CD4-positive, alpha-beta memory T cell (primary cell): ENCODE results near the gene RALB. TPM values are rescaled to one million over a fixed set of nuclear protein-coding genes. Genes with fewer than 3 reads are reported as not detected.

ENCODE experiments used
- CTCF ChIA-PET: fragments of 350-600 bp; sonication (Branson Sonifier 250); formaldehyde crosslinking; loops from one replicate; lab custom pipeline; 2021; ENCODE audit warnings: inconsistent platforms; ENCODE audit not compliant: partially characterized antibody; lab: Charles Lee
- POLR2A ChIA-PET: fragments of 350-600 bp; sonication (Branson Sonifier 250); formaldehyde crosslinking; loops from one replicate; lab custom pipeline; 2021; ENCODE audit not compliant: partially characterized antibody; lab: Charles Lee
- DNase-seq, 5 donors: peaks; one replicate each; pipeline versions ENCODE4 v3.0.0 to v3.0.0-alpha.2; 2020 to 2022; ENCODE audit warnings: mixed read lengths in 1 of 5
- H3K27ac ChIP-seq: one replicate; pipeline ENCODE4 v1.7.0; 2013; ENCODE audit warnings: low read depth, low read length
- H3K27me3 ChIP-seq: 2 replicates; pipeline ENCODE4 v1.7.0; 2013; ENCODE audit warnings: mild to moderate bottlenecking, low read length, moderate library complexity; ENCODE audit not compliant: insufficient read depth
- H3K36me3 ChIP-seq: 2 replicates; pipeline ENCODE4 v1.7.0; 2013; ENCODE audit warnings: mild to moderate bottlenecking, low read length, moderate library complexity; ENCODE audit not compliant: insufficient read depth
- H3K4me1 ChIP-seq: 2 replicates; pipeline ENCODE4 v1.7.0; 2013; ENCODE audit warnings: mild to moderate bottlenecking, low read length, moderate library complexity; ENCODE audit not compliant: insufficient read depth
- H3K4me3 ChIP-seq, 2 donors: one replicate each; pipeline ENCODE4 v1.7.0; 2013; ENCODE audit warnings: low read length in 2 of 2, mild to moderate bottlenecking in 1 of 2
- H3K9me3 ChIP-seq, 2 donors: one replicate each; pipeline ENCODE4 v1.7.0; 2013; ENCODE audit warnings: low read length in 2 of 2, control low read depth in 1 of 2; ENCODE audit not compliant: control insufficient read depth in 1 of 2
- H3K27ac Mint-ChIP-seq, 7 donors: one replicate each; pipeline ENCODE4 v1.8.0; 2020 to 2021; ENCODE audit warnings: mixed read lengths in 7 of 7, mild to moderate bottlenecking in 6 of 7, inconsistent platforms in 3 of 7, moderate library complexity in 3 of 7
- H3K27me3 Mint-ChIP-seq, 2 donors: one replicate each; pipeline ENCODE4 v1.8.0; 2020 to 2021; ENCODE audit warnings: mixed read lengths in 2 of 2
- H3K36me3 Mint-ChIP-seq, 2 donors: one replicate each; pipeline ENCODE4 v1.8.0; 2020 to 2021; ENCODE audit warnings: mixed read lengths in 2 of 2, inconsistent platforms in 1 of 2, mild to moderate bottlenecking in 1 of 2
- H3K4me1 Mint-ChIP-seq, 4 donors: one replicate each; pipeline ENCODE4 v1.8.0; 2020 to 2021; ENCODE audit warnings: mixed read lengths in 4 of 4, mild to moderate bottlenecking in 1 of 4
- H3K4me3 Mint-ChIP-seq, 8 donors: one replicate each; pipeline ENCODE4 v1.8.0; 2020 to 2021; ENCODE audit warnings: mixed read lengths in 8 of 8, mild to moderate bottlenecking in 7 of 8, moderate library complexity in 6 of 8, inconsistent platforms in 3 of 8
- H3K9me3 Mint-ChIP-seq, 8 donors: one replicate each; pipeline ENCODE4 v1.8.0; 2020 to 2021; ENCODE audit warnings: mixed read lengths in 8 of 8, mild to moderate bottlenecking in 5 of 8, inconsistent platforms in 3 of 8, moderate library complexity in 1 of 8
- intact Hi-C: fragments of 100-400 bp; cut with micrococcal nuclease; formaldehyde crosslinking; loops from one replicate; pipeline ENCODE4 v1.15.1; 2023
- polyA plus RNA-seq, 2 donors: library from polyadenylated mRNA; unstranded; fragments of 300-500 nt; fragmentation: Illumina TruSeq; gene quantifications; one replicate each; pipeline ENCODE4 v1.2.3, GENCODE V29; 2021
- total RNA-seq, 2 experiments: library from RNA; stranded (reverse); gene quantifications; one replicate each; pipeline ENCODE4 v1.2.3, GENCODE V29; 2021

Gene RALB
- total and polyA plus RNA-seq, 4 experiments from 2014 or later, result 14.0 to 50.4 (median 24.4) TPM

- H3K4me3 ChIP-seq, result no peak overlapping the region
- H3K9me3 ChIP-seq, result no peaks in the 10 kb centered on the region
- peaks cover 27% of the 10 kb centered on the region for H3K4me1 ChIP-seq
- ChIA-PET CTCF (interaction anchor here (0.8 to 1.0 kb wide), 3 partner anchors 13 to 37 kb away, joined by 3 read pairs; partner anchors contain the start of gene RALB), POLR2A (interaction anchor here (0.6 kb wide), 1 partner anchor 58 kb away, joined by 4 read pairs; no protein-coding TSS in a partner anchor)
- peaks cover 19 to 32% (median 23%) of the 10 kb centered on the region in 4 donors for H3K4me1 Mint-ChIP-seq
- H3K27me3 Mint-ChIP-seq, result no peaks in the 10 kb centered on the region
- peak overlapping the region in 1 of 7 donors; percentile 9 for H3K27ac Mint-ChIP-seq
- H3K36me3 ChIP-seq, result peaks cover 9% of the 10 kb centered on the region
- no peak for DNase-seq
- peaks cover 52 to 63% of the 10 kb centered on the region in 2 donors for H3K36me3 Mint-ChIP-seq
- no peaks in the 10 kb centered on the region for H3K27me3 ChIP-seq
- no peak overlapping the region for H3K27ac ChIP-seq
- H3K4me3 Mint-ChIP-seq, result peak overlapping the region in 1 of 8 donors; percentile 2
- intact Hi-C loops, result no loop called here
- H3K9me3 Mint-ChIP-seq, result no peaks in the 10 kb centered on the region
Observed at GRCh38 chr2:120289221-120289906, 36.7 kb downstream of the RALB start.

- Mint-ChIP-seq H3K4me1 (peaks cover 18 to 28% (median 22%) of the 10 kb centered on the region in 4 donors), H3K27ac (no peak overlapping the region), H3K27me3 (no peaks in the 10 kb centered on the region), H3K4me3 (no peak overlapping the region), H3K36me3 (peaks cover 54 to 62% of the 10 kb centered on the region in 2 donors), H3K9me3 (no peaks in the 10 kb centered on the region)
- CTCF ChIA-PET, result interaction anchor here (2.9 kb wide), 1 partner anchor 22 kb away, joined by 9 read pairs; no protein-coding TSS in a partner anchor
- Histone ChIP-seq H3K4me3 (no peak overlapping the region), H3K27ac (no peak overlapping the region), H3K36me3 (peaks cover 13% of the 10 kb centered on the region), H3K4me1 (peaks cover 27% of the 10 kb centered on the region), H3K9me3 (no peaks in the 10 kb centered on the region), H3K27me3 (no peaks in the 10 kb centered on the region)
- POLR2A ChIA-PET, result no interaction called here
- intact Hi-C loops, result no loop called here
- no peak for DNase-seq
Observed at GRCh38 chr2:120290737-120291136, 38.1 kb downstream of the RALB start.

GRCh38 chr2:120291401-120292311, 39.0 kb downstream of the RALB start:
- POLR2A ChIA-PET, result no interaction called here
- Histone ChIP-seq H3K9me3 (no peaks in the 10 kb centered on the region), H3K36me3 (peaks cover 13% of the 10 kb centered on the region), H3K27ac (no peak overlapping the region), H3K4me1 (peaks cover 23% of the 10 kb centered on the region), H3K27me3 (no peaks in the 10 kb centered on the region), H3K4me3 (no peak overlapping the region)
- H3K27me3 Mint-ChIP-seq, result no peaks in the 10 kb centered on the region
- peaks cover 55 to 62% of the 10 kb centered on the region in 2 donors for H3K36me3 Mint-ChIP-seq
- peak overlapping the region in 3 of 7 donors; percentile 27 to 48 (median 30) for H3K27ac Mint-ChIP-seq
- DNase-seq, result no peak
- H3K4me1 Mint-ChIP-seq, result peaks cover 14 to 25% (median 17%) of the 10 kb centered on the region in 4 donors
- no peak overlapping the region for H3K4me3 Mint-ChIP-seq
- intact Hi-C loops, result no loop called here
- H3K9me3 Mint-ChIP-seq, result no peaks in the 10 kb centered on the region
- CTCF ChIA-PET, result interaction anchor here (2.9 kb wide), 1 partner anchor 21 kb away, joined by 9 read pairs; no protein-coding TSS in a partner anchor

GRCh38 chr2:120293096-120294007, 40.7 kb downstream of the RALB start:
- CTCF ChIA-PET, result interaction anchor here (1.0 to 1.1 kb wide), 2 partner anchors 18 to 20 kb away, joined by 4 read pairs; no protein-coding TSS in a partner anchor

GRCh38 chr2:120294008-120294340, 41.3 kb downstream of the RALB start:
- Mint-ChIP-seq H3K27me3 (no peaks in the 10 kb centered on the region), H3K4me1 (peaks cover 0 to 10% (median 6%) of the 10 kb centered on the region in 4 donors), H3K4me3 (no peak overlapping the region), H3K9me3 (no peaks in the 10 kb centered on the region), H3K36me3 (peaks cover 64 to 74% of the 10 kb centered on the region in 2 donors), H3K27ac (peak overlapping the region in 1 of 7 donors; percentile 57)
- Histone ChIP-seq H3K4me1 (peaks cover 11% of the 10 kb centered on the region), H3K4me3 (no peak overlapping the region), H3K36me3 (peaks cover 16% of the 10 kb centered on the region), H3K27me3 (no peaks in the 10 kb centered on the region), H3K9me3 (no peaks in the 10 kb centered on the region), H3K27ac (no peak overlapping the region)
- intact Hi-C loops, result no loop called here
- ChIA-PET POLR2A (no interaction called here), CTCF (interaction anchor here (1.0 to 1.1 kb wide), 2 partner anchors 17 to 19 kb away, joined by 4 read pairs; no protein-coding TSS in a partner anchor)
- no peak for DNase-seq

More at GRCh38 chr2:120293096-120294007, 40.7 kb downstream of the RALB start:
- Histone ChIP-seq H3K27me3 (no peaks in the 10 kb centered on the region), H3K9me3 (no peaks in the 10 kb centered on the region), H3K4me1 (peaks cover 11% of the 10 kb centered on the region), H3K36me3 (peaks cover 16% of the 10 kb centered on the region), H3K27ac (no peak overlapping the region), H3K4me3 (no peak overlapping the region)
- H3K9me3 Mint-ChIP-seq, result no peaks in the 10 kb centered on the region
- peaks cover 0 to 10% (median 7%) of the 10 kb centered on the region in 4 donors for H3K4me1 Mint-ChIP-seq
- POLR2A ChIA-PET, result no interaction called here
- H3K27me3 Mint-ChIP-seq, result no peaks in the 10 kb centered on the region
- no peak for DNase-seq
- peak overlapping the region in 2 of 7 donors; percentile 57 for H3K27ac Mint-ChIP-seq
- peaks cover 64 to 73% of the 10 kb centered on the region in 2 donors for H3K36me3 Mint-ChIP-seq
- H3K4me3 Mint-ChIP-seq, result no peak overlapping the region
- intact Hi-C loops, result no loop called here

GRCh38 chr2:120298173-120298835, 45.7 kb downstream of the RALB start:
- Mint-ChIP-seq H3K9me3 (no peaks in the 10 kb centered on the region), H3K27me3 (no peaks in the 10 kb centered on the region), H3K36me3 (peaks cover 43 to 46% of the 10 kb centered on the region in 2 donors), H3K27ac (no peak overlapping the region), H3K4me3 (no peak overlapping the region), H3K4me1 (peaks cover 0 to 5% (median under 1%) of the 10 kb centered on the region in 4 donors)
- CTCF ChIA-PET, result interaction anchor here (1.4 to 11.3 kb wide), 2 partner anchors 15 to 122 kb away, joined by 3 to 91 read pairs; no protein-coding TSS in a partner anchor
- Histone ChIP-seq H3K36me3 (peaks cover 14% of the 10 kb centered on the region), H3K9me3 (no peaks in the 10 kb centered on the region), H3K27ac (no peak overlapping the region), H3K4me3 (no peak overlapping the region), H3K4me1 (no peaks in the 10 kb centered on the region), H3K27me3 (no peaks in the 10 kb centered on the region)
- intact Hi-C loops, result no loop called here
- POLR2A ChIA-PET, result no interaction called here
- DNase-seq, result no peak
